DND-41 (cell line): ENCODE data around the gene TRPV5.
A peak's percentile ranks its signal among the peaks of the same experiment; 100 is the strongest.

Experiments used
- ATAC-seq: fragments of 200-7000 bp; cut with Tn5 transposase; 3 replicates; pipeline ENCODE4 v1.9.1; 2021; ENCODE audit warnings: low read depth; ENCODE audit not compliant: insufficient read depth
- DNase-seq: peaks from one replicate; pipeline ENCODE4 v3.0.0-alpha.2; 2020
- H2AFZ ChIP-seq: 2 replicates; pipeline ENCODE4 v1.6.0; 2012; ENCODE audit warnings: low read depth, low read length
- H3K27ac ChIP-seq: 2 replicates; pipeline ENCODE4 v1.5.1; 2012; ENCODE audit warnings: low read length, inconsistent platforms
- H3K27me3 ChIP-seq: fragments of 200-600 bp; sonication (generic); 2 replicates; pipeline ENCODE4 v1.6.0; 2012; ENCODE audit warnings: low read length, mild to moderate bottlenecking, inconsistent platforms; ENCODE audit not compliant: insufficient read depth, poor library complexity
- H3K36me3 ChIP-seq: 2 replicates; pipeline ENCODE4 v1.5.1; 2012; ENCODE audit warnings: low read length, inconsistent platforms; ENCODE audit not compliant: insufficient read depth
- H3K4me1 ChIP-seq: 2 replicates; pipeline ENCODE4 v1.5.1; 2012; ENCODE audit warnings: mild to moderate bottlenecking, low read length; ENCODE audit not compliant: insufficient read depth
- H3K4me2 ChIP-seq: 2 replicates; pipeline ENCODE4 v1.6.0; 2012; ENCODE audit warnings: mild to moderate bottlenecking, moderate library complexity, low read length, inconsistent platforms; ENCODE audit not compliant: insufficient read depth
- H3K4me3 ChIP-seq, 2 experiments: fragments of 200-600 bp in 1 of 2; shearing (Covaris generic) in 1 of 2; 2 replicates each; pipeline ENCODE4 v1.5.1; 2012 to 2016; ENCODE audit warnings: inconsistent platforms in 2 of 2, low read length in 2 of 2, mild to moderate bottlenecking in 2 of 2, low read depth in 1 of 2, moderate library complexity in 1 of 2
- H3K79me2 ChIP-seq: 2 replicates; pipeline ENCODE4 v1.6.0; 2012; ENCODE audit warnings: low read length, inconsistent platforms; ENCODE audit not compliant: insufficient read depth
- H3K9ac ChIP-seq: 2 replicates; pipeline ENCODE4 v1.6.0; 2012; ENCODE audit warnings: low read depth, mild to moderate bottlenecking, inconsistent platforms, low read length, moderate library complexity
- H3K9me3 ChIP-seq: 2 replicates; pipeline ENCODE4 v1.5.1; 2012; ENCODE audit warnings: low read length, moderate library complexity, mild to moderate bottlenecking, inconsistent platforms; ENCODE audit not compliant: insufficient read depth, severe bottlenecking
- H4K20me1 ChIP-seq: 2 replicates; pipeline ENCODE4 v1.6.0; 2012; ENCODE audit warnings: low read length; ENCODE audit not compliant: insufficient read depth
- CTCF ChIP-seq: IDR thresholded peaks from 2 replicates; pipeline ENCODE4 v1.5.1; 2012; ENCODE audit warnings: borderline replicate concordance, low read length, moderate library complexity, mild to moderate bottlenecking; ENCODE audit not compliant: poor library complexity, severe bottlenecking; ENCODE audit errors: extremely low read depth
- EZH2 ChIP-seq: IDR thresholded peaks from 3 replicates; pipeline ENCODE4 v1.6.1; 2012; ENCODE audit warnings: borderline replicate concordance, low read depth, mild to moderate bottlenecking, moderate library complexity, low read length, inconsistent platforms; ENCODE audit not compliant: severe bottlenecking

Gene TRPV5

GRCh38 chr7:142868188-142868985 is 65.2 kb downstream of the TRPV5 start:
- H3K27ac ChIP-seq, result no peak overlapping the region
- no peak overlapping the region for H3K9ac ChIP-seq
- H3K4me2 ChIP-seq, result no peak overlapping the region
- H3K79me2 ChIP-seq, result no peaks in the 10 kb centered on the region; the same call in 1 of the 2 replicates
- ATAC-seq (no peak), DNase-seq (no peak)
- H2AFZ ChIP-seq, result no peak overlapping the region
- H3K4me1 ChIP-seq, result 0 out of 2 replicates have a peak, but pooled peaks cover 3% of the 10 kb centered on the region
- no peaks in the 10 kb centered on the region for H3K9me3 ChIP-seq
- H4K20me1 ChIP-seq, result peaks cover 7% of the 10 kb centered on the region; the same call in 1 of the 2 replicates
- TF ChIP-seq EZH2 (no peak), CTCF (no peak)
- peaks cover 97% of the 10 kb centered on the region for H3K36me3 ChIP-seq
- H3K4me3 ChIP-seq, result no peak overlapping the region
- no peaks in the 10 kb centered on the region for H3K27me3 ChIP-seq

GRCh38 chr7:142867398-142868187 is 66.0 kb downstream of the TRPV5 start:
- Histone ChIP-seq H3K9ac (no peak overlapping the region), H4K20me1 (peaks cover 7% of the 10 kb centered on the region; the same call in 1 of the 2 replicates), H2AFZ (no peak overlapping the region), H3K4me2 (no peak overlapping the region), H3K4me1 (0 out of 2 replicates have a peak, but pooled peaks cover 3% of the 10 kb centered on the region), H3K36me3 (peaks cover 100% of the 10 kb centered on the region), H3K27ac (peak overlapping the region; percentile 9; the same call in 1 of the 2 replicates), H3K4me3 (no peak overlapping the region), H3K9me3 (no peaks in the 10 kb centered on the region), H3K27me3 (no peaks in the 10 kb centered on the region), H3K79me2 (no peaks in the 10 kb centered on the region; the same call in 1 of the 2 replicates)
- no peak; the same call in 2 of the 3 replicates for ATAC-seq
- DNase-seq, result no peak
- no peak for TF ChIP-seq EZH2
- TF ChIP-seq CTCF, result no peak

- no peaks in the 10 kb centered on the region for H3K9me3 ChIP-seq
- no peak overlapping the region for H3K9ac ChIP-seq
- no peaks in the 10 kb centered on the region; the same call in 1 of the 2 replicates for H3K79me2 ChIP-seq
- H3K27ac ChIP-seq, result peak overlapping the region; percentile 9; the same call in 1 of the 2 replicates
- H4K20me1 ChIP-seq, result peaks cover 7% of the 10 kb centered on the region; the same call in 1 of the 2 replicates
- H2AFZ ChIP-seq, result no peak overlapping the region
- H3K27me3 ChIP-seq, result no peaks in the 10 kb centered on the region
- H3K4me2 ChIP-seq, result no peak overlapping the region
- no peak overlapping the region for H3K4me3 ChIP-seq
- no peak for DNase-seq
- ATAC-seq, result no peak
- 0 out of 2 replicates have a peak, but pooled peaks cover 3% of the 10 kb centered on the region for H3K4me1 ChIP-seq
- TF ChIP-seq EZH2 (no peak), CTCF (no peak)
- H3K36me3 ChIP-seq, result peaks cover 100% of the 10 kb centered on the region
Measured at GRCh38 chr7:142867097-142867378, 66.5 kb downstream of the TRPV5 start.
